DOHH2 (cell line): ENCODE results near the gene PCNX3.

Source experiments
- EZH2phosphoT487 ChIP-seq: fragments of 200-600 bp; sonication (generic); IDR thresholded peaks from 2 replicates; pipeline ENCODE4 v1.6.1; 2017; ENCODE audit warnings: borderline replicate concordance, mild to moderate bottlenecking, antibody characterized with exemption, low read length, moderate library complexity, mixed read lengths
- TF ChIP-seq, protein P1 (sequence below): fragments of 200-600 bp; sonication (generic); IDR thresholded peaks from one replicate; pipeline ENCODE4 v1.5.1; 2014; ENCODE audit warnings: antibody characterized with exemption, mild to moderate bottlenecking, low read depth, low read length; ENCODE audit not compliant: poor library complexity, severe bottlenecking

DNA sequence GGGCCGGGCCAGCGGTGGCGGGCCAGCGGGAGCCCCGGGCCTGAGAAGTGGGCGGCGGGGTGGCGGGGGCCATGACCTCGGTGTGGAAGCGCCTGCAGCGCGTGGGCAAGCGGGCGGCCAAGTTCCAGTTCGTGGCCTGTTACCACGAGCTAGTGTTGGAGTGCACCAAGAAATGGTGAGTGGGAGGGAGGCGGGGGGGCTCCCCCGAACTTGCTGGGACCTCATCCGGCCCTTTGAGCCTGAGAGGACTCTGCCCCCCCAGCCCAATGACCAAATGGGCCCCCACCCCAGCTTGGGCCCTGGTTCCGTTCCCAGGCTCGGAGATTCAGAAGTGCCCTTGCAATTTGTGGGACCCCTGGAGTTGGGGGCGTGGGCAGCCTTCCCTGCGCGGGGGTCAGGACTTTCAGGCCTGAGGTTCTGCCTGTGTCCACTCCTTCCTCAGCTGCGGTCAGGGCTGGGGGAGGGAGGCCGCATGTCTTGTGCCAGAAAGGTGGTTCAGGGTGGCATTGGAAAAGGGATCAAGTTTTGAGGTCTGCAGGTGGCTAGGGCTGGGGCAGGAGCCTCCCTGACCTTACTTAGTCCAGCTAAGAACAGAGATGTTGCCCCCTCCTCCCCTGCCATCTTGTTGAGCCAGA, 39.2 kb upstream of the PCNX3 start:
- TF ChIP-seq, protein P1, sequence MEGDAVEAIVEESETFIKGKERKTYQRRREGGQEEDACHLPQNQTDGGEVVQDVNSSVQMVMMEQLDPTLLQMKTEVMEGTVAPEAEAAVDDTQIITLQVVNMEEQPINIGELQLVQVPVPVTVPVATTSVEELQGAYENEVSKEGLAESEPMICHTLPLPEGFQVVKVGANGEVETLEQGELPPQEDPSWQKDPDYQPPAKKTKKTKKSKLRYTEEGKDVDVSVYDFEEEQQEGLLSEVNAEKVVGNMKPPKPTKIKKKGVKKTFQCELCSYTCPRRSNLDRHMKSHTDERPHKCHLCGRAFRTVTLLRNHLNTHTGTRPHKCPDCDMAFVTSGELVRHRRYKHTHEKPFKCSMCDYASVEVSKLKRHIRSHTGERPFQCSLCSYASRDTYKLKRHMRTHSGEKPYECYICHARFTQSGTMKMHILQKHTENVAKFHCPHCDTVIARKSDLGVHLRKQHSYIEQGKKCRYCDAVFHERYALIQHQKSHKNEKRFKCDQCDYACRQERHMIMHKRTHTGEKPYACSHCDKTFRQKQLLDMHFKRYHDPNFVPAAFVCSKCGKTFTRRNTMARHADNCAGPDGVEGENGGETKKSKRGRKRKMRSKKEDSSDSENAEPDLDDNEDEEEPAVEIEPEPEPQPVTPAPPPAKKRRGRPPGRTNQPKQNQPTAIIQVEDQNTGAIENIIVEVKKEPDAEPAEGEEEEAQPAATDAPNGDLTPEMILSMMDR: no peak
- no peak for TF ChIP-seq EZH2phosphoT487
